GM18951 (cell line): Measurements from ENCODE around the gene ARHGEF12.

Experiments used
- POLR2A ChIP-seq: IDR thresholded peaks from 4 replicates; pipeline ENCODE4 v1.6.1; 2011; ENCODE audit warnings: mild to moderate bottlenecking; ENCODE audit not compliant: insufficient read length, insufficient read depth; ENCODE audit errors: extremely low read depth
- in situ Hi-C: fragments of 300-500 bp; cut with MboI; formaldehyde crosslinking; loops from one replicate; pipeline ENCODE4 v1.12.0; 2022; ENCODE audit warnings: low sequenced_read_pairs, mixed read lengths, inconsistent platforms; ENCODE audit not compliant: unreplicated experiment

Gene ARHGEF12

GRCh38 chr11:120326845-120327281 lies 9.3 kb upstream of the ARHGEF12 start:
- in situ Hi-C loops: loop anchor here (25.0 kb wide), 1 partner anchor 610 kb away; no protein-coding TSS in a partner anchor
- no peak for TF ChIP-seq POLR2A

GRCh38 chr11:120327311-120327710 lies 8.9 kb upstream of the ARHGEF12 start:
- TF ChIP-seq POLR2A: no peak
- in situ Hi-C loops: loop anchor here (25.0 kb wide), 1 partner anchor 610 kb away; no protein-coding TSS in a partner anchor

GRCh38 chr11:120329556-120329955 lies 6.7 kb upstream of the ARHGEF12 start:
- in situ Hi-C loops: loop anchor here (25.0 kb wide), 1 partner anchor 608 kb away; no protein-coding TSS in a partner anchor
- TF ChIP-seq POLR2A: no peak

- in situ Hi-C loops: loop anchor here (25.0 kb wide), 1 partner anchor 607 kb away; no protein-coding TSS in a partner anchor
- no peak for TF ChIP-seq POLR2A
These were observed 6.2 kb upstream of the ARHGEF12 start for GRCh38 chr11:120330045-120330444.

- TF ChIP-seq POLR2A: no peak
- in situ Hi-C loops: loop anchor here (25.0 kb wide), 1 partner anchor 606 kb away; no protein-coding TSS in a partner anchor
These were observed 4.8 kb upstream of the ARHGEF12 start for GRCh38 chr11:120331301-120331996.

- no peak for TF ChIP-seq POLR2A
- in situ Hi-C loops: loop anchor here (25.0 kb wide), 1 partner anchor 604 kb away; no protein-coding TSS in a partner anchor
These were observed 3.1 kb upstream of the ARHGEF12 start for GRCh38 chr11:120332822-120333716.

- in situ Hi-C loops: loop anchor here (25.0 kb wide), 1 partner anchor 604 kb away; no protein-coding TSS in a partner anchor
- no peak for TF ChIP-seq POLR2A
These were observed 2.4 kb upstream of the ARHGEF12 start for GRCh38 chr11:120333801-120334200.

- TF ChIP-seq POLR2A: no peak
- in situ Hi-C loops: loop anchor here (25.0 kb wide), 1 partner anchor 603 kb away; no protein-coding TSS in a partner anchor
These were observed 1.9 kb upstream of the ARHGEF12 start for GRCh38 chr11:120334332-120334731.

GRCh38 chr11:120334894-120335462 lies 1.2 kb upstream of the ARHGEF12 start:
- in situ Hi-C loops: loop anchor here (25.0 kb wide), 1 partner anchor 602 kb away; no protein-coding TSS in a partner anchor
- TF ChIP-seq POLR2A: no peak

GRCh38 chr11:120335556-120335907 lies 681 bp upstream of the ARHGEF12 start:
- in situ Hi-C loops: loop anchor here (25.0 kb wide), 1 partner anchor 602 kb away; no protein-coding TSS in a partner anchor
- no peak for TF ChIP-seq POLR2A

- in situ Hi-C loops: loop anchor here (25.0 kb wide), 1 partner anchor 601 kb away; no protein-coding TSS in a partner anchor
- TF ChIP-seq POLR2A: no peak
These were observed 585 bp downstream of the ARHGEF12 start for GRCh38 chr11:120336641-120337354.

GRCh38 chr11:120337355-120338106 lies 1.3 kb downstream of the ARHGEF12 start:
- in situ Hi-C loops: loop anchor here (25.0 kb wide), 1 partner anchor 600 kb away; no protein-coding TSS in a partner anchor
- TF ChIP-seq POLR2A: no peak
